GM18907 (cell line): ENCODE data around the gene FFAR1.
"Not testable (repeated sequence)": the region's sequence is repeated elsewhere in the genome, so short reads cannot be mapped to it uniquely, and the experiment has no call there.

Experiments used
- ATAC-seq: cut with Tn5 transposase; IDR thresholded peaks from one replicate; pipeline ENCODE4 v1.9.1; 2021; ENCODE audit warnings: mild to moderate bottlenecking, moderate library complexity; ENCODE audit not compliant: unreplicated experiment

Gene FFAR1

DNA sequence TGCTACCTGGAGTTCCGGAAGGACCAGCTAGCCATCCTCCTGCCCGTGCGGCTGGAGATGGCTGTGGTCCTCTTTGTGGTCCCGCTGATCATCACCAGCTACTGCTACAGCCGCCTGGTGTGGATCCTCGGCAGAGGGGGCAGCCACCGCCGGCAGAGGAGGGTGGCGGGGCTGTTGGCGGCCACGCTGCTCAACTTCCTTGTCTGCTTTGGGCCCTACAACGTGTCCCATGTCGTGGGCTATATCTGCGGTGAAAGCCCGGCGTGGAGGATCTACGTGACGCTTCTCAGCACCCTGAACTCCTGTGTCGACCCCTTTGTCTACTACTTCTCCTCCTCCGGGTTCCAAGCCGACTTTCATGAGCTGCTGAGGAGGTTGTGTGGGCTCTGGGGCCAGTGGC is 11.7 kb downstream of the FFAR1 start:
- not testable (repeated sequence) for ATAC-seq

DNA sequence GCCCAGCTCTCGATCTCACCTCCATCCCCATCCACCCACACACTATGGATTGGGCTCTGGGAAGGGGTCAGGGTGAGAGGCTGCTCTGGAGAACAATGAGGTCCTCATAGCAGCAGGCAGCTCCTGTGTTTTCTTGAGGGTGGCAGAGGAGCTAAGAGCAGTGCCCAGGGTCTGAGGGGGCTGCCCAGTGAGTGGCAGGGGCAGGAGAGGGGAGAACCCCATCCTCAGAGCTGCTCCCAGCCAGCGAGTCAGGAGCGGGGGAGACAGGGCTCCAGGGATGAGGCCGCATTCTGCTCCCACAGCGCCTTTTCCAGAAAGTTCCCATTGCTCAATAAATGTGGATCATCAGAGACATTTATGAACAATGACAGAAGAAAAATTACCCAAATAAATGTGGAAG is 12.4 kb downstream of the FFAR1 start:
- not testable (repeated sequence) for ATAC-seq

DNA sequence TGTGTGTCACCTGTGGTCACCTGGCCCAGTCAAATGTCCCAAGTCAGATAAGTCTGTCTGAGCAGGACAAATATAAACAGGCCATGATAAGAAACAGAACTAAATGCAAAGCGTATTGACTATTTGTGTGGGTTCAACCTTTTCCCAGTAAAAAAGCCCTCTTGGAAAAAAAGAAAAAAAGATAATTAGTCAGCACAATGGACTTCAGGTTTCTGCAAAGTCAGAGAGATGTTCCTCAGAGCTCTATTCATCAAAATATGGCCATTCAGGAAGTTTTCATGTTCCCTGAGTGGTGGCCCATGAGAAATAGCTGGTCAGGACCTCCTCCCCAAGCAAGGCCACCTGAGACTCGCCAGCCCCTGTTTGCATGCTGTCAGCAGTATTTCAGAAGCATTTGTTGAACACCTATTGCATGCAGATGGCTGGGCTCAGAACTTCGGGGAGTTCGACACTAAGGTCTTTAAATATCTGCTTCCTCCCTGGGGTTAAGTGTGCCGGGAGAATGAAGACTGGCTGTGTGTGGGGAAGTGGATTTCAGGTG is 13.2 kb downstream of the FFAR1 start:
- no peak for ATAC-seq

DNA sequence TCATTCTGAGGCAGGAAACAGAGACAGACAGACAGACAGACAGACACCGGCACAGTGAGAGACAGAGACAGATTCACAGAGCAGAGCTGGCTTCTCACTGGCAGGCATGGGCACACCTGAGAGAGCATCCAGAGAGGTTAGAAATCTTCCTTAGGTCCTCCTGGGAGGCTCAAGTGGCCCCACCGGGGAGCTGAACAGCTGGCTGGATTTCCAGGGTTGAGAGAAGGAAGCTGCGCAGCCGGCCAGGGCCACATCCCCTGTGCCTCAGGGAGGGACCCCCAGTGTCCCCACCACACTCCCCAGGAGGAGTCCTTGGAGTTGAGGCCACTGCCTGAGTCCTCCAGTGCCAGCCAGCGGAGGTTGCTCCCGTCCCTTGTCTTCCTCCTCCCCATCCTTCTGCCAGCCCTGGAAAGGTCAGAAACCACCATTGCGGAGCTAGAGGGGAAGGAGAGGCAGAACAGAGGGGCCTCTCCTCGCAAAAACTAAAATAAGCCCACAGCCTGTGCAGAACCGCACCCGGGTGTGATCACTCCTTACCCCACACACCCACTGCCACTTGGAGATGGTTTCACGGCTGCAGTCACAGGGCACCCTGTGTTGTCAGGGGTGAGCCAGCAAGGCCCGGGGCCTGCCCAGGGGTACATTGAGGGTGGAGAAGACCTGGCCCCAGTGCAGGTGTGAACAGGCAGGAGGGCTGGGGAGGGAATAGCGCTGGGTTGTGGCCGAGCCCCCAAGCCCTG is 14.7 kb downstream of the FFAR1 start:
- no peak for ATAC-seq

DNA sequence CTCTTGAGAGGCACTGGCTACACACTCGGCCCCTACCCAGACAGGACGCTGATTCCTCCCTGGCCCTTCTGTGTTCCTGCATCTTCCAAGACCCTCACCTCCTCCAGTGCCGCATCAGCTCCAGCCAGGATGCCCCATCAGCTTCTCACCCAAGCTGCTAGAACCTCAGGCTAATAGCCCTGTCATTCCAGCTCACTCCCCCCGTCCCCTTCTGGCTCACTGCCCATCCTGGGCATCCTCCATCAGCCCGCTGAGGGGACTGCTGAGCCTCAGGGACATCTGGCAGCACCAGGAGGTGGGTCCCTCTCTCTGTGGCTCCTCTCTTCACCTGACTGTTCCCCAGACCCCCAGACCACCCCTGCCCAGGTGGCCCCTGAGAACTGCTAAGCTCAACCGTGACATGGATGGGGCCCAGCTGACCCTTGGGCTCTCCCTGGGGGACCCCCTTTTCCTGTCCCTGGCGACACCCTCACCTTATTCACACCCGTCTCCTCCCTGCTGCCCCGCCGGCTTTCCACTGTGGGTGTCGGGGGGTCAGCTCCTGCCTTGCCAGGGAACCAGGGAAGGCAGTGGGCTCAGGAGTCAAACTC is 15.4 kb downstream of the FFAR1 start:
- ATAC-seq, result no peak

DNA sequence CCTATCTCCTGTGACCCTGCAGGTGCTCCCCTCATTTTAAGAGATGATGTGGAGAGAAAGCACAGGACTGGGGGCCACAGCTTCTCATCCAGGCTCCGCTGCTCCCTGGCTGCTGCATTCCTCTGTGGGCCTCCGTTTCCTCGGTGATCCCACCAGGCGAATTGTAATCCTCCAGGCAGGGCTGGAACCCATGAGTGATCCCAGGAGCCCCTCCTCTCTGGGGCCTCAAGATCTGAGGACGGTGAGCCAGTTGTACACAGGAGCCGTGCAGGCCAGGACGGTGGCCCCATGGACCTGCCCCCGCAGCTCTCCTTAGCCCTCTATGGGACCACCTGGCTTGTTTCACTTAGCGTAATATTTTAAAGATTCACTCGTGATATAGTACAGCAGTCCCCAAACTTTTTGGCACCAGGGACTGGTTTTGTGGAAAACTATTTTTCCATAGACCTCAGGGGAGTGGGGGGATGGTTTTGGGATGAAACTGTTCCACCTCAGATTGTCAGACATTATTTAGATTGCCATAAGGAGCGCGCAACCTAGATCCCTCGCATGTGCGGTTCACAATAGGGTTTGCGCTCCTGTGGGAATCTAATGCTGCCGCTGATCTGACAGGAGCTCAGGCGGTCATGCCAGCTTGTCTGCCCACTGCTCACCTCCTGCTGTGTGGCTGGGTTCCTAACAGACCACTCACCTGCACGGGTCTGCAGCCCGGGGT is 16.2 kb downstream of the FFAR1 start:
- no peak for ATAC-seq

DNA sequence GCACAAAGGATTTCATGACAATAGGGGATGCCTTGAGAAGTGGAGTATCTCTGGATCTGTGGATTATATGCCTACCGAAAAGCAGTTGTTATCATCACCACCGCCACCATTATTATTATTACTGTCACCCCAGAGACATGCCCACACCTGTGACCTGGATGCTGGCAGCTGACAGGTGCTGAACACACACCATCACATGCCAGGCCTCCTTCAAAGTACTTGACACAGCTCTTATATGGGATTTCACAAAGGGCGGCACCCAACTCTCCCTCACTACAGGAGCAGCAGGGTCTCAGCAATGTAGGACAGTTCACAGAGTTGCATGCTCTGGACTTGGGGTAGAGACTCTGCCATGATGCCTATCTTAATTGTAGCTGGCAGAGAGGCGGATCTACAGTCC is 17.6 kb downstream of the FFAR1 start:
- no peak for ATAC-seq

DNA sequence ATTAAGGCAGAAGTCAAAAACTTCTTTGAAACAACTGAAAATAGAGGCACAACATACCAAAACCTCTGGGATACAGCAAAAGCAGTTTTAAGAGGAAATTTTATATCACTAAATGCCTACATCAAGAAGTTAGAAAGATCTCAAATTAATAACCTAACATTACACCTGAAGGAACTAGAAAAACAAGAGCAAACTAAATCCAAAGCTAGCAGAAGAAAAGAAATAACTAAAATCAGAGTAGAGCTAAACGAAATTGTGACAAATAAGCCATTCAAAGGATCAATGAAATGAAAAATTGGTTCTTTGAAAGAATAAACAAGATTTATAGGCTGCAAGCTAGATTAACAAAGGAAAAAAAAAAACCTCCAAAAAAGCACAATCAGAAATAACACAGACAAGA is 20.7 kb downstream of the FFAR1 start:
- ATAC-seq, result no peak

DNA sequence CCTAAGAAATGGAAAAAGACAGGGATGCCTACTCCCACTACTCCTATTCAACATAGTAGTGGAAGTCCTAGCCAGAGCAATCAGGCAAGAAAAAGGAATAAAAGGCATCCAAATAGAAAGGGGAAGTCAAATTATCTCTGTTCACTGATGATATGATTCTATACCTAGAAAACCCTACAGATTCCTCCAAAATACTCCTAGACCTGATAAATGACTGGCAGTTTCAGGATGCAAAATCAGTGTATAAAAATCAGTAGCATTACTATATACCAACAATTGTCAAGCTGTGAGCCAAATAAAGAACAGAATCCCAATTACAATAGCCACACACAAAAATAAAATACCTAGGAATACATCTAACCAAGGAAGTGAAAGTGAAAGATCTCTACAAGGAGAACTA is 21.8 kb downstream of the FFAR1 start:
- no peak for ATAC-seq

DNA sequence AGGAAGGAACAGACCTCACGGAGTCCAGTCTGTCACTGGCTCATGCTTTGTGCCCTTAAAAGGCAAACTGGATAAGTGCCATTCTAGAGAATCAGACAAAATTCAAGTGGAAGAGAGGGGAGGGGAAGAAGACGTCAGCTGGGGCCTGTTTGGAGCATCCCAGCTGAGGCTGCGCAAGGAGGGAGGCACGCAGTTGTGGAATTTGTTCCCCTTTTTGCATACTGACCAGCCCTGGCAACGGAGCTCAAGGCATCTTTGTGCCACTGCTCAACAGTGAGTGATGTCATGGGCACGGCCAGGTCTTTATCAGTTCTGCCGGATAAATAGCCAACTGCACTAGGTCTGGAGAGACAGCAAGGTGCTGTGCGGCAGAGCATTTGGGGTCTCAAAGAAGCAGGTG is 23.0 kb downstream of the FFAR1 start, which contains the start of gene GPR42:
GPR42 (plus strand) TSS at position 347 of the 400 bp plus-strand sequence. CDS start 292 bp downstream, outside the sequence.
- ATAC-seq, result no peak

DNA sequence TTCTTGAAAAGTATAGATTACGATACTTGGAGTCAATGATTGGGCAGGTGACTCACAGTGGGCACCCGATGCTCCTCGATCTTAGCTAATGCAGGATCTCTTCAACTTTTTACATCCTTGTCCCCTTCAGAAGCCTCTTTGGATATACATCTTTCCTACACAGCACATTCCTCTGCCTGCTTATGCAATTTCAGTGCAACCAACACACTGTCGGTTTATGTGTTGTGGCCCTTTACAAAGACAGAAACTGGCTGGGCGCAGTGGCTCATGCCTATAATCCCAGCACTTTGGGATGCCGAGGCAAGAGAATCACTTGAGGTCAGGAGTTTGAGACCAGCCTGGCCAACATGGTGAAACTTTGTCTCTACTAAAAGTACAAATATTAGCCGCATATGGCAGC is 25.8 kb downstream of the FFAR1 start:
- ATAC-seq, result no peak

DNA sequence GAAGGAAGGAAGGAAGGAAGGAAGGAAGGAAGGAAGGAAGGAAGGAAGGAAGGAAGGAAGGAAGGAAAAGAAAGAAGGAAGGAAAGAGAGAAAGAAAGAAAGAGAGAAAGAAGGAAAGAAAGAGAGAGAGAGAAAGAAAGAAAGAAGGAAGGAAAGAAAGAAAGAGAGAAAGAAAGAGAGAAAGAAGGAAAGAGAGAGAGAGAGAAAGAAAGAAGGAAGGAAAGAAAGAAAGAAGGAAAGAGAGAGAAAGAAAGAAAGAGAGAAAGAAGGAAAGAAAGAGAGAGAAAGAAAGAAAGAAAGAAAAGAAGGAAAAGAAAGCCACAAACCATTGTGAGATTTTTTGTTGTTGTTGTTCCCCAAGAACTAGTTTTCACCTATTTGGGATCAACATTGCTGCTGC is 26.3 kb downstream of the FFAR1 start:
- not testable (repeated sequence) for ATAC-seq

DNA sequence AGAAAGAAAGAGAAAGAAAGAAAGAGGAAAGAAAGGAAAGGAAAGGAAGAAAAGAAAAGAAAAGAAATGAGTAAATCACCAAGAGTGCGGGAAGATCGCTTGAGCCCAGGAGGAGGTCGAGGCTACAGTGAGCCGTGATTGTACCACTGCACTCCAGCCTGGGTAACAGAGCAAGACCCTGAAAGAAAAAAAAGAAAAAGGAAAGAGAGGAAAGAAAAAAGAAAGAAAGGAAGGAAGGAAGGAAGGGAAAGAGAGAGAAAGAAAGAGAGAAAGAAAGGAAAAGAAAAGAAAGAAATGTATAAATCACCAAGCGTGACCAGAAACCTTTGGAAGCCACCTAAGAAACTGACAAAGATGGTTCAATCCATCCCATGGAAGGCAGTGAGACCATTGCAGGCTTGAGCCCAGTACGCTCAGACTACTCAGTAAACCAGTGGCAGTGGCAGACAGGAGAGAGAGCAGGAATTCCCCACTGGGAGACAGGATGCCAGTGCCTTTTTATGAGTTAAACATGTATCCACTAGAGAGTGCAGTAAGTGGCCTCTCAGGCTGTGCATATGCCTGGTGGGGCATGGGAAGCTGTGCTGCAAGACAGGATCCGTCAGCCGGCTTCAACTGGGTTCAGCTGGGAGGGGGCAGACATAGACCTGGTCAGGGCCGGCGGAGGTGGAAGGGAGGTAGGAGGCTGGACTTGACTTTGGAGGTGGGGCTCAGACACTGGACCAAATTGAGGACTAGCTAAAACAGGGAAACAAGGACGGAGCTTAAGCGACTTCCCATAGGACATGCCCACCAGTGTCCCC is 28.0 kb downstream of the FFAR1 start:
- no peak for ATAC-seq

DNA sequence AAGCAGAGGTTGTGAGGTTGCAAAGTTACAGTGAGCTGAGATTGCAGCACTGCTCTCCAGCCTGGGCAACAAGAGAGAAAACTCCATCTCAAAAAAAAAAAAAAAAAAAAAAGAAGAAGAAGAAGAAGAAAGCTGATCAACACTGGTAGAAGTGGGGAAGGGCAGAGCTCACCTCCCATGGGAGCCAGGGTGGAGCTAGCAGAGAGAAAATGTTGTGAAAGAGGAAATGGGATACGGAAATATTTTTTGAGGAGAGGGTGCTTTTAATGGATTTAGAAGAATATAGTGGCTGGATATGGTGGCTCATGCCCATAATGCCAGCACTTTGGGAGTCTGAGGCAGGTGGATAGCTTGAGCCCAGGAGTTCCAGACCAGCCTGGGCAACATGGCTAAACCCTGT is 30.0 kb downstream of the FFAR1 start:
- ATAC-seq, result no peak

DNA sequence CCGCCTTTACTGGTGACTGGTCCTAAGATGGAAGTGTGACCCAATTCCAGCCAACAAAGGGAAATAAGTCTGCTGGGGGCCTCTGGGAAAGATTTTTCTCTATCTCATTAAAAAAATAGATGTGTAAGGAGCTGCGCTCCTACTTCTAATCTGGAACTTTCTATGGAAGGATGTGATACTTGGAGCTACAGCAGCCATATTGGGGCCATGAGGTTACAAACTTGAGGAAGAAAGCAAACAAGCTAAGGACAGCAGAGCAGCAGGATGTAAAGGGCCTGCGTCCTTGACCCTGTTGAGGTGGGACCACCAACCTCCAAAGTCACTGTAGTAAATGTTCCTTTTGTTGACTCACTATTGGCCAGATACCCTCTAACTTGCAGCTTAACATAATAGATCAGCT is 30.7 kb downstream of the FFAR1 start:
- no peak for ATAC-seq

DNA sequence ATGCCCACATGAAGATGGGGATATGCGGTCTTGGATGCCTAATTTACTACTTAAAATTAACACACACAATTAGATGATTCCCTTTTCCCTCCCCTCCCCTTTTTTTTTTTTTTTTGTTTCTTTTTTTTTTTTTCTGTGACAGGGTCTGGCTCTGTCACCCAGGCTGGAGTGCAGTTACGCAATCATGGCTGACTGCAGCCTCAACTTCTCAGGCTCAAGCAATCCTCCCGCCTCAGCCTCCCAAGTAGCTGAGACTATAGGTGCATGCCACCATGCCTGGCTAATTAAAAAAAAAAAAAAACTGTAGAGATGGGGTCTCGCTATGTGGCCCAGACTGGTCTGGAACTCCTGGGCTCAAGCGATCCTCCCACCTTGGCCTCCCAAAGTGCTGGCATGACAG is 31.8 kb downstream of the FFAR1 start:
- not testable (repeated sequence) for ATAC-seq

DNA sequence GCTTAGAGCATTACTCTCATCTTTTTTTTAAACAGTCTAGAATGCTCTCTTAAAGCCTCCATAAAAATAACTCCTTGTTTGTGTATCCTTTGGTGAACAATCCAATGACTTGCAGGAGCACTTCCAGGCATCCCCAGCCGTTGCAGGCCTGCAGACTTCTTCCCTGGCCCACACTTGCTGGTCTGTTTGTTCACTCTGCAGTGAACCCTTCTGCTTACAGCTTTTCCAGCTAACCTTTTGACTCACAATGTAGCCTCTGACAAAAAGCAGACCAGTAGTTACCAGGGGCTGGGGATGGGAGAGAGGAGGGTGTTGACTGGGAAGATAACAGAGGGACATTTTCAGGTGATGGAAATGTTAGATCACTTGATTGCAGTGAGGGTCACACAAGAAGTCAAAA is 32.3 kb downstream of the FFAR1 start:
- no peak for ATAC-seq

DNA sequence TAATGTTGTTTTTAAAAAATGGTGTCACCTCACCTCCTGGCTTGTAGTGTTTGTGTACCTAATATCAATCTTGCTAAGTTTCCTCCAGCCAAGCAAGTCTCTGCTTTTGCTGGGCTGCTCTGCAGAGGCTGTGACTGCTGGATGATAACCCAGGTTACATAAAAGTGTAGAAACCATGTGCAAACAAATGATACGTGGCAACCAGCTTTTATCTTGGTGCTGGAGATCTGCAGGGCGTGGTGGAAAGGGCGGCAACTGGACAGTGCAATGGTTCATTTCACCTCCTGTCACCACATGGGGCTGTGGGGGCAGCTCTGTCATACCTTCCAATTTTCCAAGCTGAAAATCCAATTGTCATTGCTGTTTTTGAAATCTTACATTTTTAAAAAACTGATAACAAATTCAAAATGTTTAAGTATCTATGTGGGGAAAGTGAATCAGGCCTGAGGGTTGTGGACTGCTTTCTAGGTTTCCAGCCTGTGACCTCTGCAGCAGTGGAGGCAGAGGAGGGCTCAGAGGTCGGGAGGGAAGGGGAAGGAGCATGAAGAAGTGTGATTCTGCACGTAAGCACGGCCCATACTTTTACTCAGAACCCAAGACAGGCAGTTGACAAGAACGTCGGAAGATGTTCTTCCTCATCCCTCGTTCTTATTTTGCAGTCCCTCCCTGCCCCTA is 32.9 kb downstream of the FFAR1 start:
- ATAC-seq, result no peak

DNA sequence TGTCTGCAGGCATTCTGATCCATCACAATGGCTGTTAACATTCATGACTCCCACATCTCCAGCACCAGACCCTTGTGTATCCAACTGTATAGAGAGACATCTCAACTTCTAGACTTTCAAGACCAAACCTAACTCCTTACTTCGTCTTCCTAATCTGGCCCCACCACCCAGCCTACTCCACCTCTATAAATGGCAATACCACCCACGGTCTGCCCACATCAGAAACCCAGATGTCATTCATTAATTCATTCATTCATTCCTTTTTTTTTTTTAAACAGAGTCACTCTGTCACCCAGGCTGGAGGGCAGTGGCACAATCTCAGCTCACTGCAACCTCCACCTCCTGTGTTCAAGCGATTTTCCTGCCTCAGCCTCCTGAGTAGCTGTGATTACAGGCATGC is 33.6 kb downstream of the FFAR1 start:
- no peak for ATAC-seq

DNA sequence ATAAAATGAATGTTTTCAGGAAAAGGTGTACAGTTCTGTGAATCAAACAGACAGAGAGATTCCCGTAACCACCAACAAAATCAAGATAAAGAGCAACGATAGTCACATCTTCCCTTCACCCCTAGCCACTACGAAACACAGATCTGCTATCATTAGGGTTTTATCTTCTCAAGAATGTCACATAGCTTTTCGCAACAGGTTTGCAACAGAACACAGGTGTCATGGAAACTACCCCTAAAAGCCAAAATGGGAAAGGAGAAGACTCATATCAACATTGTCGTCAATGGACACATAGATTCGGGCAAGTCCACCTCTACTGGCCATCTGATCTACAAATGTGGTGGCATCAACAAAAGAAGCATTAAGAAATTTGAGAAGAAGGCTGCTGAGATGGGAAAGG is 34.2 kb downstream of the FFAR1 start:
- no peak for ATAC-seq
